Stomach (tissue), 4 donors: ENCODE data around the gene FAM98B.

Source experiments
- CTCF ChIP-seq, 7 experiments: fragments of 450-650 bp in 4 of 7; fragments of 200-600 bp in 3 of 7; sonication (generic) in 3 of 7; IDR thresholded peaks; one replicate each; pipeline ENCODE4 v1.5.1; 2016 to 2019; ENCODE audit warnings: antibody characterized with exemption in 7 of 7, control low read depth in 2 of 7, mild to moderate bottlenecking in 1 of 7
- EP300 ChIP-seq: sonication (generic); formaldehyde crosslinking; IDR thresholded peaks from one replicate; pipeline ENCODE4 v1.6.1; 2017; ENCODE audit warnings: antibody characterized with exemption
- POLR2A ChIP-seq, 4 donors: fragments of 450-650 bp; IDR thresholded peaks; one replicate each; pipeline ENCODE4 v1.6.1; 2016; ENCODE audit warnings: antibody characterized with exemption in 4 of 4, control low read depth in 2 of 4, mild to moderate bottlenecking in 1 of 4, moderate library complexity in 1 of 4
- POLR2AphosphoS5 ChIP-seq, 3 donors: sonication (generic); formaldehyde crosslinking; IDR thresholded peaks; one replicate each; pipeline ENCODE4 v1.6.1; 2016; ENCODE audit warnings: antibody characterized with exemption in 3 of 3

- no peak for TF ChIP-seq POLR2A (IDR thresholded peaks at IDR 0.05)
- TF ChIP-seq CTCF (IDR thresholded peaks at IDR 0.05): no peak
- TF ChIP-seq EP300: no peak
- TF ChIP-seq POLR2AphosphoS5 (IDR thresholded peaks at IDR 0.05): no peak
These were observed 59.0 kb downstream of the FAM98B start for GRCh38 chr15:38512901-38513300.
